Endodermal cell (in vitro differentiated cells): ENCODE results near the gene SLC5A10. TPM values are rescaled to one million over a fixed set of nuclear protein-coding genes. Genes with fewer than 3 reads are reported as not detected.

Source experiments
- DNase-seq: peaks from one replicate; pipeline ENCODE4 v3.0.0-alpha.2; 2017
- H3K27ac ChIP-seq: 2 replicates; pipeline ENCODE4 v1.5.1; 2013; ENCODE audit warnings: mild to moderate bottlenecking, low read depth, low read length, moderate library complexity
- H3K27me3 ChIP-seq: 2 replicates; pipeline ENCODE4 v1.6.1; 2013; ENCODE audit warnings: mild to moderate bottlenecking, low read length, moderate library complexity; ENCODE audit not compliant: insufficient read depth, control insufficient read depth, poor library complexity, severe bottlenecking
- H3K36me3 ChIP-seq: 2 replicates; pipeline ENCODE4 v1.7.0; 2013; ENCODE audit warnings: mild to moderate bottlenecking, low read length, moderate library complexity; ENCODE audit not compliant: control insufficient read depth, insufficient read depth
- H3K4me1 ChIP-seq: one replicate; pipeline ENCODE4 v1.7.0; 2013; ENCODE audit warnings: low read length; ENCODE audit not compliant: control insufficient read depth, insufficient read depth
- H3K4me3 ChIP-seq: 2 replicates; pipeline ENCODE4 v1.5.1; 2013; ENCODE audit warnings: mild to moderate bottlenecking, low read length, moderate library complexity
- H3K9ac ChIP-seq: 2 replicates; pipeline ENCODE4 v1.6.1; 2013; ENCODE audit warnings: mild to moderate bottlenecking, low read length, moderate library complexity; ENCODE audit not compliant: poor library complexity, severe bottlenecking; ENCODE audit errors: extremely low read depth
- H3K9me3 ChIP-seq: 2 replicates; pipeline ENCODE4 v1.6.1; 2013; ENCODE audit warnings: mild to moderate bottlenecking, low read length, moderate library complexity; ENCODE audit not compliant: control insufficient read depth
- H3K27ac Mint-ChIP-seq: 2 replicates; pipeline ENCODE4 v1.8.0; 2020; ENCODE audit warnings: mixed read lengths
- H3K27me3 Mint-ChIP-seq: 2 replicates; pipeline ENCODE4 v1.8.0; 2021; ENCODE audit warnings: mild to moderate bottlenecking, mixed read lengths; ENCODE audit not compliant: insufficient read depth
- H3K36me3 Mint-ChIP-seq: 2 replicates; pipeline ENCODE4 v1.8.0; 2020; ENCODE audit warnings: low read depth, mixed read lengths
- H3K4me1 Mint-ChIP-seq: 2 replicates; pipeline ENCODE4 v1.8.0; 2020; ENCODE audit warnings: mixed read lengths
- H3K4me3 Mint-ChIP-seq: 2 replicates; pipeline ENCODE4 v1.8.0; 2020; ENCODE audit warnings: mild to moderate bottlenecking, moderate library complexity, mixed read lengths
- H3K9me3 Mint-ChIP-seq: 2 replicates; pipeline ENCODE4 v1.8.0; 2020; ENCODE audit warnings: mild to moderate bottlenecking, mixed read lengths
- WGBS, 2 experiments: methylation state at CpG; one replicate each; pipeline versions ENCODE4 v1.1.5 to v1.1.7; 2013; ENCODE audit warnings: missing lambda C conversion rate in 2 of 2, mixed read lengths in 1 of 2; ENCODE audit not compliant: insufficient coverage in 1 of 2, insufficient read length in 1 of 2; 5-methylcytosine and 5-hydroxymethylcytosine counted together
- total RNA-seq, 2 donors: library from RNA; stranded (reverse); fragmentation: NEBNext Ultra II Directional in 1 of 2; extraction: Animal tissue kit (Norgen Biotek cat#: 25700) in 1 of 2; gene quantifications; 2 replicates in 1 of 2; 3 replicates in 1 of 2; pipeline ENCODE4 v1.2.1, GENCODE V29; 2021
- TF ChIP-seq, protein P1 (sequence below): fragments of 200-600 bp; sonication (generic); conservative IDR thresholded peaks from 2 replicates; pipeline ENCODE4 v1.5.0; 2021; ENCODE audit warnings: antibody characterized with exemption, mild to moderate bottlenecking

SLC5A10 gene
- total RNA-seq, 2 donors from 2014 or later: 0.11 to 0.29 TPM

DNA sequence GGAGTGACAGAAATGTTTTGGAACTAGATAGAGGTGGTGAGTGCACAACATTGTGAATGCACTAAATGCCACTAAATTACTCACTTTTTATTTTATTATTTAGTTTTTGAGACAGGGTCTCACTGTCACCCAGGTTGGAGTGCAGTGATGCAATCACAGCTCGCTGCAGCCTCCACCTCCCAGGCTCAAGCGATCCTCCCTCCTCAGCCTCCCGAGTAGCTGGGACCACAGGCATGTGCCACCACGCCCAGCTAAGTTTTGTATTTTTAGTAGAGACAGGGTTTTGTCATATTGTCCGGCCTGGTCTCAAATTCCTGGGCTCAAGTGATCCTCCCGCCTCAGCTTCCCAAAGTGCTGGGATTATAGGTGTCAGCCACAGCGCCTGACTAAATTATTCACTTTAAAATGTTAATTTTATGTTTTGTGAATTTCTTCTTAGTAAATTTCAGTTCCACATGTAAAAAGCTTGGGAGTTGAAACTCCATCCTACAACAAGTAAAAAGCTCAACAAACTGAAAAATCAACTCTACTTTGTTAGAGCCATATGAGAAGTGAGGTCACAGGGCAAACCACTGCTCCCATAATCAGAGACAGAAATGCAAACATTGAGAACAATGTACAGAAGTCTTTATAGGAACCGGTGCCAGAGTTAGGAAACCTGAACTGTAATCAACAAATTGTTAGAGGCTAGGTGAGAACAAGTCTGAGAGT lies 13.8 kb upstream of the SLC5A10 start:
- Histone ChIP-seq H3K4me1 (no peaks in the 10 kb centered on the region), H3K27ac (no peak overlapping the region), H3K27me3 (no peaks in the 10 kb centered on the region), H3K9me3 (no peaks in the 10 kb centered on the region), H3K9ac (no peak overlapping the region), H3K36me3 (no peaks in the 10 kb centered on the region), H3K4me3 (no peak overlapping the region)
- WGBS, 2 experiments: 90% methylated on average over 6 to 8 of the region's 8 CpGs
- Mint-ChIP-seq H3K27ac (no peak overlapping the region), H3K27me3 (no peaks in the 10 kb centered on the region), H3K4me3 (no peak overlapping the region), H3K4me1 (no peaks in the 10 kb centered on the region), H3K36me3 (no peaks in the 10 kb centered on the region), H3K9me3 (no peaks in the 10 kb centered on the region)
- no peak for DNase-seq
- TF ChIP-seq, protein P1, sequence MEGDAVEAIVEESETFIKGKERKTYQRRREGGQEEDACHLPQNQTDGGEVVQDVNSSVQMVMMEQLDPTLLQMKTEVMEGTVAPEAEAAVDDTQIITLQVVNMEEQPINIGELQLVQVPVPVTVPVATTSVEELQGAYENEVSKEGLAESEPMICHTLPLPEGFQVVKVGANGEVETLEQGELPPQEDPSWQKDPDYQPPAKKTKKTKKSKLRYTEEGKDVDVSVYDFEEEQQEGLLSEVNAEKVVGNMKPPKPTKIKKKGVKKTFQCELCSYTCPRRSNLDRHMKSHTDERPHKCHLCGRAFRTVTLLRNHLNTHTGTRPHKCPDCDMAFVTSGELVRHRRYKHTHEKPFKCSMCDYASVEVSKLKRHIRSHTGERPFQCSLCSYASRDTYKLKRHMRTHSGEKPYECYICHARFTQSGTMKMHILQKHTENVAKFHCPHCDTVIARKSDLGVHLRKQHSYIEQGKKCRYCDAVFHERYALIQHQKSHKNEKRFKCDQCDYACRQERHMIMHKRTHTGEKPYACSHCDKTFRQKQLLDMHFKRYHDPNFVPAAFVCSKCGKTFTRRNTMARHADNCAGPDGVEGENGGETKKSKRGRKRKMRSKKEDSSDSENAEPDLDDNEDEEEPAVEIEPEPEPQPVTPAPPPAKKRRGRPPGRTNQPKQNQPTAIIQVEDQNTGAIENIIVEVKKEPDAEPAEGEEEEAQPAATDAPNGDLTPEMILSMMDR: no peak

DNA sequence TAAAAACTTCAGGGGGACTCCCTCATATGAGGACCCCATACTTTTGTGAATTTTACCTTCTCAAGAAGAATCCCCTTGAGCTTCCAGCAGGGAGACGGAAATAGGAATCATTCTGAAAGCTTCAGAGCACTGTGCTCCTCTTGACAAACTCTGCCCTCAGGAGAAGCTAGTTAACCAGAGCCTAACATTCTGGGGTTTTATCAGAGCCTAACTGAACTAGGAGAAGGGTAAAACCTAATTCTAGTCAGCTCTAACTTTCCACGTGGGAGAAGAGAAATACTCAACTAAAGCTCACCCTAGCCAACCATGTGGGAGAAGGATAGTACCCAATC lies 13.3 kb upstream of the SLC5A10 start:
- Histone ChIP-seq H3K36me3 (no peaks in the 10 kb centered on the region), H3K4me3 (no peak overlapping the region), H3K9me3 (no peaks in the 10 kb centered on the region), H3K27me3 (no peaks in the 10 kb centered on the region), H3K27ac (no peak overlapping the region), H3K4me1 (no peaks in the 10 kb centered on the region), H3K9ac (no peak overlapping the region)
- DNase-seq: no peak
- H3K27me3 Mint-ChIP-seq: no peaks in the 10 kb centered on the region
- no peaks in the 10 kb centered on the region for H3K4me1 Mint-ChIP-seq
- no peaks in the 10 kb centered on the region for H3K36me3 Mint-ChIP-seq
- TF ChIP-seq, protein P1: no peak
- no peak overlapping the region for H3K4me3 Mint-ChIP-seq
- H3K9me3 Mint-ChIP-seq: no peaks in the 10 kb centered on the region
- no peak overlapping the region for H3K27ac Mint-ChIP-seq
- 75 to 94% methylated on average over 2 of the region's 2 CpGs for WGBS, 2 experiments

GRCh38 chr17:18944646-18945045 lies 7.3 kb upstream of the SLC5A10 start:
- Histone ChIP-seq H3K4me1 (no peaks in the 10 kb centered on the region), H3K9me3 (no peaks in the 10 kb centered on the region), H3K9ac (no peak overlapping the region), H3K27ac (no peak overlapping the region), H3K4me3 (no peak overlapping the region), H3K27me3 (no peaks in the 10 kb centered on the region), H3K36me3 (no peaks in the 10 kb centered on the region)
- TF ChIP-seq, protein P1: no peak
- Mint-ChIP-seq H3K9me3 (no peaks in the 10 kb centered on the region), H3K27ac (no peak overlapping the region), H3K4me1 (peaks cover 2% of the 10 kb centered on the region), H3K4me3 (no peak overlapping the region), H3K27me3 (no peaks in the 10 kb centered on the region), H3K36me3 (no peaks in the 10 kb centered on the region)
- WGBS, 2 experiments: 92 to 95% methylated on average over 4 to 5 of the region's 5 CpGs
- no peak for DNase-seq
